ENCODE measurements around the gene RAF1. TPM values are rescaled to one million over a fixed set of nuclear protein-coding genes. Genes with fewer than 3 reads are reported as not detected.
A peak's percentile ranks its signal among the peaks of the same experiment; 100 is the strongest.

Gene RAF1
- total and polyA plus RNA-seq, 4 donors: 41.4 to 182 (median 80.5) TPM

DNA sequence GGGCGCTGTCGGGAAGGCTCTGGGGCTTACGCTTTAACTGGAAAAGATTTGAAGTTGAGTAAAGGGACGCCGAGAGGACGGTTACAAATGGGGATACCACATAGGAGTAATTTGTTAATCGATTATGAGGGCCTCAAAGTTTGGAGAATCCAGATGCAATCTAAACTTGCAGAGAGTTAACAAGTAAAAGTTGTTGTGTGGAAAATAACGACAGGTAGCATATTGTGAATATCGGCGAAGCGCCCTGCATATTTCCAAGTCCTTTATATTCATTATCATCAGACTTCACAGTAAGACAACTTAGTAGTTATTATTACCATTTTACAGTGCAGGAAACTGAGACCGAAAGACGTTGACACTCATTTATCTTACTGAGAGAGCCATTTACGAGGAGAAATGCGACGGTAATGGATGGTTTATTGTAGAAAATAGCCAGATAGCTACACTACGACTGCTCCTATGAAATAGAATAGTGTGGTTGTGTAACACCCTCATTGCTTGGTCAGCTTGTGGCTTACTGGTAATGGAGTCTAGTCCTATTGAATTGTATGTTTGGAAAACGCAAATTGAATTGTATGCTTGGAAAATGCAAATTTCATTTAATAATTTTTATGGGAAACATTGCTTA, 106.3 kb downstream of the RAF1 start:
- peak overlapping the region; percentile 93 to 96 for H3K27ac ChIP-seq (ENCODE audit: low read depth in 1 of 2, low read length in 1 of 2)
- 1% methylated on average over 18 of the region's 18 CpGs for WGBS, 2 donors
- H3K9me3 ChIP-seq (ENCODE audit: control insufficient read depth in 4 of 4, insufficient read depth in 3 of 4, low read length in 3 of 4): no peaks in the 10 kb centered on the region
- peak overlapping the region; percentile 43 to 89 for H3K9ac ChIP-seq (ENCODE audit: insufficient read depth in 1 of 2, low read length in 2 of 2)
- TF ChIP-seq, protein P1, sequence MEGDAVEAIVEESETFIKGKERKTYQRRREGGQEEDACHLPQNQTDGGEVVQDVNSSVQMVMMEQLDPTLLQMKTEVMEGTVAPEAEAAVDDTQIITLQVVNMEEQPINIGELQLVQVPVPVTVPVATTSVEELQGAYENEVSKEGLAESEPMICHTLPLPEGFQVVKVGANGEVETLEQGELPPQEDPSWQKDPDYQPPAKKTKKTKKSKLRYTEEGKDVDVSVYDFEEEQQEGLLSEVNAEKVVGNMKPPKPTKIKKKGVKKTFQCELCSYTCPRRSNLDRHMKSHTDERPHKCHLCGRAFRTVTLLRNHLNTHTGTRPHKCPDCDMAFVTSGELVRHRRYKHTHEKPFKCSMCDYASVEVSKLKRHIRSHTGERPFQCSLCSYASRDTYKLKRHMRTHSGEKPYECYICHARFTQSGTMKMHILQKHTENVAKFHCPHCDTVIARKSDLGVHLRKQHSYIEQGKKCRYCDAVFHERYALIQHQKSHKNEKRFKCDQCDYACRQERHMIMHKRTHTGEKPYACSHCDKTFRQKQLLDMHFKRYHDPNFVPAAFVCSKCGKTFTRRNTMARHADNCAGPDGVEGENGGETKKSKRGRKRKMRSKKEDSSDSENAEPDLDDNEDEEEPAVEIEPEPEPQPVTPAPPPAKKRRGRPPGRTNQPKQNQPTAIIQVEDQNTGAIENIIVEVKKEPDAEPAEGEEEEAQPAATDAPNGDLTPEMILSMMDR (IDR thresholded peaks at IDR 0.05; ENCODE audit: control extremely low read depth, extremely low read depth): no peak
- DNase-seq: peak; percentile 13 to 69 (median 46)
- ATAC-seq (ENCODE audit: insufficient read depth, low FRiP score): no peak
- H3K4me1 ChIP-seq (ENCODE audit: control insufficient read depth in 5 of 5, insufficient read depth in 5 of 5, low read length in 5 of 5): peaks cover 5 to 24% (median 14%) of the 10 kb centered on the region in 5 donors
- H3K27me3 ChIP-seq (ENCODE audit: control insufficient read depth in 3 of 3, insufficient read depth in 3 of 3, low read length in 2 of 3): no peaks in the 10 kb centered on the region
- no peaks in the 10 kb centered on the region for H3K36me3 ChIP-seq (ENCODE audit: control insufficient read depth in 4 of 4, insufficient read depth in 4 of 4, low read length in 4 of 4)
- peak overlapping the region; percentile 67 for H3K4me3 ChIP-seq

DNA sequence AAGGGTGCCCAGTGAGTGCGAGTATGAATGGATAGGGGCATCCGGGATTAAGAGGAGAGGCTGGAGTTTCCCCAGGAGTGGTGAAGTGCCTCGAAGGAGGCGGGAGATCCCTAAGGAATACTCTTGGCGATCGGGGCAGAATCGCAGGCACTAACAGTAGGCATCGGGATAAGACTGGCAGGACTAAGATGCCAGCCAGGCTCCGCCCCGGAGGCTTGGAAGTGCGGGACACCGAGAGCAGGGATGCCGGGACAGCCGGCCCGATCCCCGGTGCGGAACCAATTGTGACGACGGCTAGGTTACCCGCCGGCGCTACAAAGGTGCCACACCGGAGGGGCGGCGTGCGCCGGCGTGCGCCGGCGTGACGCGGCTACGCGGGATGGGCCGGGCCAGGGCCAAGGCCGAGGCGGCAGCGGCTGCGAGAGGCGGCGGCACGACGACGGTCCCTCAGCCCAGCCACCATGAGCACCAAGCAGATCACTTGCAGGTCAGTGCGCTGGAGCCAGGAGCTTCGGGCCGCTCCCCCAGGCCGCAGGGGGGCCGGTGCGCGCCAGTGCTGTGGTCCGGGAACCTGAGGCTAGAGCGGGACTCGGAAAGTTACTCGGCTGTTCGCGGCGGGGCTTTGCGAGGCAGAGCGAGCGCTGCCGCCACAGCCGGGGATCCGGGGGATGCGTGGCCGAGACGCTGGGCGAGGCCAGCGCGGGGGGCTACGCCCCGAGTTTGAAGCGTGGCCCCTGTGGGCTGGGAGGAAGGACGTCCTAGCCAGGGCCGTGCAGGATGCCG, 107.0 kb downstream of the RAF1 start, which contains the start of gene MKRN2:
Gene MKRN2, plus strand, starts transcription at position 398 of the 783 bp plus-strand sequence. Its CDS starts 64 bp downstream, at position 462.
- 0 to 1% methylated on average over 67 to 77 of the region's 77 CpGs for WGBS, 2 donors
- peak within 1 kb of the TSS; percentile 93 to 96 for H3K27ac ChIP-seq (ENCODE audit: low read depth in 1 of 2, low read length in 1 of 2)
- peak within 1 kb of the TSS; percentile 53 to 89 for H3K9ac ChIP-seq (ENCODE audit: insufficient read depth in 1 of 2, low read length in 2 of 2)
- peaks cover 5 to 24% (median 12%) of the 10 kb centered on the region in 5 donors for H3K4me1 ChIP-seq (ENCODE audit: control insufficient read depth in 5 of 5, insufficient read depth in 5 of 5, low read length in 5 of 5)
- ATAC-seq (ENCODE audit: insufficient read depth, low FRiP score): peak; percentile 98
- peak; percentile 90 to 94 (median 92) for DNase-seq
- no peaks in the 10 kb centered on the region for H3K27me3 ChIP-seq (ENCODE audit: control insufficient read depth in 3 of 3, insufficient read depth in 3 of 3, low read length in 2 of 3)
- no peaks in the 10 kb centered on the region for H3K9me3 ChIP-seq (ENCODE audit: control insufficient read depth in 4 of 4, insufficient read depth in 3 of 4, low read length in 3 of 4)
- TF ChIP-seq, protein P1 (IDR thresholded peaks at IDR 0.05; ENCODE audit: control extremely low read depth, extremely low read depth): no peak
- peak within 1 kb of the TSS; percentile 67 for H3K4me3 ChIP-seq
- H3K36me3 ChIP-seq (ENCODE audit: control insufficient read depth in 4 of 4, insufficient read depth in 4 of 4, low read length in 4 of 4): no peaks in the 10 kb centered on the region

DNA sequence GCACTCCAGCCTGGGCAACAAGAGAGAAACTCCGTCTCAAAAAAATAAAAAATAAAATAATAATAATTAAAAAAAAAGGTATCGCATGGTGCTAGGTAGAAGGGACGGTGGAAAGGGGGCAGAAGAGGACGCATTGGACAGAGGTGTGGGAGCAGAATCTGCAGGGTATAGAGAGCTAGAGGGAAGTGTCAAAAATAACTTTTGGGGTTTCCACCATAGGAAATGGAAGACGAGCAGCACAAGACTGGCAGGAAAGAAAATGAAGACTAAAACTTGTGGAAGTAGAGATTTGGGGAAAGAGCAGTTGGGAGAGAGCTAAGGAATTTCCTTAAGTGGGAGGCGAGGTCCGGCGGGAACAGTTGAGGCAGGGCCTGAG, 107.6 kb downstream of the RAF1 start:
- TF ChIP-seq, protein P1 (IDR thresholded peaks at IDR 0.05; ENCODE audit: control extremely low read depth, extremely low read depth): no peak
- ATAC-seq (ENCODE audit: insufficient read depth, low FRiP score): no peak

More for the DNA sequence above, 107.6 kb downstream of the RAF1 start:
- no peaks in the 10 kb centered on the region for H3K9me3 ChIP-seq (ENCODE audit: control insufficient read depth in 4 of 4, insufficient read depth in 3 of 4, low read length in 3 of 4)
- peaks cover 5 to 24% (median 11%) of the 10 kb centered on the region in 5 donors for H3K4me1 ChIP-seq (ENCODE audit: control insufficient read depth in 5 of 5, insufficient read depth in 5 of 5, low read length in 5 of 5)
- H3K27ac ChIP-seq (ENCODE audit: low read depth in 1 of 2, low read length in 1 of 2): peak overlapping the region; percentile 79 to 85
- H3K9ac ChIP-seq (ENCODE audit: insufficient read depth in 1 of 2, low read length in 2 of 2): peak overlapping the region; percentile 53 to 89
- peak overlapping the region; percentile 59 for H3K4me3 ChIP-seq
- no peaks in the 10 kb centered on the region for H3K36me3 ChIP-seq (ENCODE audit: control insufficient read depth in 4 of 4, insufficient read depth in 4 of 4, low read length in 4 of 4)
- no peaks in the 10 kb centered on the region for H3K27me3 ChIP-seq (ENCODE audit: control insufficient read depth in 3 of 3, insufficient read depth in 3 of 3, low read length in 2 of 3)
- WGBS, 2 donors: 3% methylated on average over 8 of the region's 8 CpGs
- no peak for DNase-seq
